DOHH2 (cell line): ENCODE measurements around the gene CPNE2.

Experiments
- EZH2phosphoT487 ChIP-seq: fragments of 200-600 bp; sonication (generic); IDR thresholded peaks from 2 replicates; pipeline ENCODE4 v1.6.1; 2017; ENCODE audit warnings: borderline replicate concordance, mild to moderate bottlenecking, antibody characterized with exemption, low read length, moderate library complexity, mixed read lengths
- TF ChIP-seq, protein P1 (sequence below): fragments of 200-600 bp; sonication (generic); IDR thresholded peaks from one replicate; pipeline ENCODE4 v1.5.1; 2014; ENCODE audit warnings: antibody characterized with exemption, mild to moderate bottlenecking, low read depth, low read length; ENCODE audit not compliant: poor library complexity, severe bottlenecking

DNA sequence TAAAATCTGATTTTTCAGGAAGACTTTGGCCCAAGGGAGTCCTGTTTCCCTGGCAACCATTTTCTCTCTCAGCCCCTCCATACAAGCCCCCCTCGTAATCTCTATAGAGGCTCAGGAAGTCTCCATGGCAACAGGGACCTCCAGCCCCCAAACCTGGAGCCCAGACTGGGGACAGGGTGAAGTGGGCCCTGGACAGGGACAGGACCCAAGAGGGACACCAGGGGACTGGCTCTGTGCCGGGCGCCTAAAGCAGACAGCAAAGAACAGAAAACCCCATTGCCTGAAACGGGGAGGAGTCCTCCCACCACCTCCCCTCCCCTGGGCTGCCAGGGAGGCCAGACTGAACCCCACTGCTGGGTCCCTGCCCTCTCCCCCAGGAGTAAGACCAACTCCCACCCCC lies 40.6 kb downstream of the CPNE2 start:
- TF ChIP-seq, protein P1, sequence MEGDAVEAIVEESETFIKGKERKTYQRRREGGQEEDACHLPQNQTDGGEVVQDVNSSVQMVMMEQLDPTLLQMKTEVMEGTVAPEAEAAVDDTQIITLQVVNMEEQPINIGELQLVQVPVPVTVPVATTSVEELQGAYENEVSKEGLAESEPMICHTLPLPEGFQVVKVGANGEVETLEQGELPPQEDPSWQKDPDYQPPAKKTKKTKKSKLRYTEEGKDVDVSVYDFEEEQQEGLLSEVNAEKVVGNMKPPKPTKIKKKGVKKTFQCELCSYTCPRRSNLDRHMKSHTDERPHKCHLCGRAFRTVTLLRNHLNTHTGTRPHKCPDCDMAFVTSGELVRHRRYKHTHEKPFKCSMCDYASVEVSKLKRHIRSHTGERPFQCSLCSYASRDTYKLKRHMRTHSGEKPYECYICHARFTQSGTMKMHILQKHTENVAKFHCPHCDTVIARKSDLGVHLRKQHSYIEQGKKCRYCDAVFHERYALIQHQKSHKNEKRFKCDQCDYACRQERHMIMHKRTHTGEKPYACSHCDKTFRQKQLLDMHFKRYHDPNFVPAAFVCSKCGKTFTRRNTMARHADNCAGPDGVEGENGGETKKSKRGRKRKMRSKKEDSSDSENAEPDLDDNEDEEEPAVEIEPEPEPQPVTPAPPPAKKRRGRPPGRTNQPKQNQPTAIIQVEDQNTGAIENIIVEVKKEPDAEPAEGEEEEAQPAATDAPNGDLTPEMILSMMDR: no peak
- TF ChIP-seq EZH2phosphoT487: no peak
